ENCODE data around the gene TRAK2.

TRAK2 gene

DNA sequence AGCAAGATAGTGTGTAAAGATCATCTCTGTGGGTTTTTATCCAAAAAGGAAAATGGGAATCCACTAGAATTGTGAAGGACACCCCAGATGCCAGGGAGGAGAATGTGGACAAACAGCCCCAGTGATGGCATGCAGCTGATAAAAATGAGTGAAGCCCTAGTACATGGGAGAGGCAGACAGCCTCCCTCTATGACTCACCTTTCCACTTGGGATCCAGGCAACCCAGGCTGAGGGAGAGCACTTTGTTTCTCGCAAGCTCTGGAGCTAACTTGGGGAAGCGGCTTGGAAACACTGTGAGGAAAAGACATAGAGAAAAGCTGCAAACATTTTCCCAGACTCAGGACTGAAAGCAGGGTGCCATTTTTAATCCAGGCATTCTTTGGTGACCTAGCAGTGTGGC lies 88.9 kb downstream of the TRAK2 start:
- DNase-seq (ENCODE audit: low read depth): peak; percentile 28

DNA sequence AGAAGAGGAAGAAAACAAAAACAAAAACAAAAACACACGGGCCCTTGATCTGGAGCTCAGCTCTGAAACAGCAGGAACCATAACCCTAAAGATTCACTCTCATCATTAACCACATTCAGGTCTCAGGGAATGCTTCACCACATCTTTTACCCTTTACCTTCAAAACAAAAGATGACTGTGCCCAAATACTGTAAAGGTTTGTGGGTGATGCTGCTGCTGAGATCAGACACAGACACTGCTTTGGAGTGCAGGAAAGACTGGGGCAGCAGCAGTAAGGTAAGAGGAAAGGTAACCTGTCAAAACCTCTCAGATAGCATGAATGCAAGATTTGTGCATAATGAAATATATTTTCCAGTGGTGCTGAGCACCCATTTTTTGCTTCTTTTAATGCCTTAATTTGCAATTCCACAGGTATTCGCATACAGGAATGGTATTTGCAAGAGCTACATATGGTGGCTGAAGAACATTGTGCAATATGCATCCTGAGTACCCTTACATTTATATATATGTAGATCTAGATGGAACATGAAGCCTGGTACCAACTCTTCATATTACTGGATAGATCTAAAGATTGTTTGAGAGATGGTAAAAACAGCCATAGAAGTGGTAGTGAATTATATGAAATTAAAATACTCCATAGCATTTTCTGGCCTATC lies 90.1 kb downstream of the TRAK2 start:
- DNase-seq (ENCODE audit: low read depth): no peak

DNA sequence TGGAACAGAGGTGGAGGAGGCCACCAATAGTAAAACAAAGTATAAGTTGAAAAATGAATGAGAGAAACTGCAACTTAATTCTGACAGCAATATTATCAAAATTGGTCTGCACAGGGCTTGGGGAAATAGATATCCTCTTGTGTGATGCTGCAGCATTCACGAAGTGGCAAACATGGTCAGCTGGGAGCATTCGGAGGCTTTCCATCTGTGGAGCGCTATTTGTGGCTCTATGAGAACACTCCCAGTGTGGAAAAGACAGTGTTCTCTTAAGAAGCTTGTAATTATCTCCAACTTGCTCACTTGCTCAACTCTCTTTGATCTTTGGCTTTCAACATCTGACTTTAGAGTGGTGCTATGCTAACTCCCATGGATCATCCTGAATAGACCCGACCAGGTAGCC lies 91.0 kb downstream of the TRAK2 start:
- no peak for DNase-seq (ENCODE audit: low read depth)

DNA sequence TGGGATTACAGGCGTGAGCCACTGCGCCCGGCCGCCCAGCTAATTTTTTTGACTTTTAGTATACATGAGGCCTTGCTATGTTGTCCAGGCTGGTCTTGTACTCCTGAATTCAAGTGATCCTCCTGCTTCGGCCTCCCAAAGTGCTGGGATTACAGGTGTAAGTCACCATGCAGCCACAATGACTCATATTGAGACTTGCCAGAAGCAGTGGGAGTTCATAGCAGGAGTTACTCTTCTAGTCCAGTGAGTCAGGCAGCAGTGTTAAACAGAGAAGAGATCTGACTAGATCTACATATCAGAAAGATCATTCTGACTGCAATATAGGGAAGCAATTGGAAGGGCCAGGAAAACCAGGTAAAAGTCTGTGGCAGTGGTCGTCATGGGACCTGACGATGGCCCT lies 92.6 kb downstream of the TRAK2 start:
- peak; percentile 88 for DNase-seq (ENCODE audit: low read depth)

DNA sequence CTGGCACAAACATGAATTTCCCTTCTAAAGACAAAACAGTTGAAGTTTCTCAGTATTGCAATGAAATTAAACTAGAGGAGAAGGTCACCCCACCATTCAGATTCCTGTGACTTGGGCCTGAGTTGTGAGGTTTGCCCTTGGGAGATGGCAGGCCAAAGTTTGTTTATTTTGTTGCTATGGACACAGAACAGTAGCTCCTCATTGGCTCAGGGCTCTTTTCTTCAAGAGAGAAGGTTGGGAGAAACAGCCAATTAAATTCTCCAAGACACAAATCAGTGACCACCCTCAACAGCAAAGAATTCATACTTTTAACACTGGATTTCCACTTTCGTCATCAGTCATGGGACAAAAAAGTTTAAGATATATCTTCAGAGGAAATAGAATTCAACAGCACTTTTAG lies 94.0 kb downstream of the TRAK2 start, which contains the start of gene FLACC1:
TSS of gene FLACC1 (minus strand) at position 125 of the 400 bp plus-strand sequence. CDS start 5,941 bp downstream, outside the sequence.
- DNase-seq (ENCODE audit: low read depth): peak; percentile 84

DNA sequence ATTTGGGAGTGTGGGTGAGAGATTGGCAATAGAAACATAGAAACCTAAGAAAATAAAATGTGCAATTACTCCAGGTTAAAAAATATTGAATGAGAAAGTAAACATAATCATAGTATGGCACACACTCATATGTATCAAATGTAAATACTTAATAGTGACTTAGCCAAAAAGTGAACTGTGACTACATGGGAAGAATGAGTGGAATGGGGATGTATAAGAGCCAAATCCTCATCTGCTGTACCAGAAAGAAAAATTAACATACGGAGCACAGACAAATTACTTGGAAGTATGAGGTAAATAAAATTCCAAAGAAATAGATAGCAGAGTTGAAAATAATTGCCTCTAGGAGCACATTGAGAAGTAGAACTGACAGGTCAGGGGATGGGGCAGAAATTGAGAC lies 98.1 kb downstream of the TRAK2 start:
- DNase-seq (ENCODE audit: low read depth): no peak

DNA sequence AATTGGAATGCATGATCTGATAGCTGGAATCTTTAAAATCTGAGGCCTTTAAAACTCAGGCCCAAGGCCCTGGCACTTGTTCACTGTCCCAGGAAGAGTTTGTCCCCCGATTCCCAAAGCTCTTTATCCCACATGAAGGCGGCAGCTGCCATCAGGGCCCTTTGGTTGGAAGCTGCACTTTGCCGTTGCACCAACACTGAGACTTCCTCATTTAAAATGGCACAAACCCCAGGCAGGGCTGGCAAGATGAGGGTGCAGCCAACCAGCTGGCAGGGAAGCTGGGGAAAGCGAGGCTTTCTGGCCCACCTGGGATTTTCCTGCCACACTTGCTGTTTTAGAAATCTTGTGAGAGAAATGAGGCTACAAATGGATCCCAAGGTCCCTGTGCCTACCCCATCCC lies 100.4 kb downstream of the TRAK2 start:
- DNase-seq (ENCODE audit: low read depth): no peak

DNA sequence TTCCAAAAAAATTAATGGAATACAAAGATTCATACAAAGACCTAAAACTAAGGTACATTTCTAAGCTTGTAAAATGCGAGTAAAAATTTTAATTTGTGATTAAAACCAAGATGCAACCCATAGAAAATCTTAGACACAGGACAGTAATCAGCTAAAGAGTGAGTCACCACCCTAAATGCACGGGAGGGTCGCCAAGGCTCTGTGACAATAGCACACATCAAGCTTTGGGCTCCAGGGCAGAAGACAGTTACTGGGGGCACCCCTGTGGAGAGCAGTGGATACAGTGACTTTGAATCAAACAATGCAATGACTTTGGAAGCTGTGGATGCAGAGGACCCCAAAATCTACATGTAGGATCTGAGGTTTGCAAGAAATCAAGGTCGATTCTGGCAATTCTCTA lies 101.7 kb downstream of the TRAK2 start:
- no peak for DNase-seq (ENCODE audit: low read depth)

DNA sequence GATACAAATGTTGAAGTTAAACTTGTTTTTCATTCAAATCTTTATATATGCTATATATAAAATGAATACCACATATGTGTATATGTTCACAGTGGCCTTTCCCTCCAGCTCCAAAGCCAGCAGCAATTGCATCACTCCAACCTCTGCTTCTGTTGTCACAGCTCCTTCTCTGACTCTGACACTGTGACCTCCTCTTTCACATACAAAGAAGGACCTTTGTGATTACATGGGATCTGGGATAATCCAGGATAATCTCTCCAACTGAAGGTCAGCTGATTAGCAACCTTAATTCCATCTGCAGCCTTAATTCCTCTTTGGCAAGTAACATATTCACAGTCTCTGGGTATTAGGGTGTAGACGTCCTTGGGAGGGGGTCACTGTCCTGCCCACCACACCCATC lies 102.5 kb downstream of the TRAK2 start:
- no peak for DNase-seq (ENCODE audit: low read depth)

DNA sequence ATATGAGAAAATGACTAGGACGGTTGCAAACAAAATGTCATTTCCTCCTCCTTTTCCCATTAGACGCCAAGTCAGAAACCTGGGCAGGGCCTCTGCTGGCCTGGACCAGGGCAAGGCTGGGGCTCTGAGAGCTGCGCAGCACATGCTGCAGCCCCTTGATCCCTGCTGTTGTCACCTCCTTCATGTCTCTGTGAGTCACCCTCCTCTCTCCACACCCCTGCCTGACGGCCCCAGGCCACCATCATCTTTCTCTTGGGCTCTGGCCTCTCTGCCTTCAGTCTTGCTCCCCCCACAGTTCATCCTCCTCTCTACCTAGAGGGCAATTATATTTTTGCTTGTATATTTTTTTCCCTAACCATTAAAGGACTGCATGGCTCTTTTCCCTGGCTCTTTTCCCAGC lies 104.1 kb downstream of the TRAK2 start:
- DNase-seq (ENCODE audit: low read depth): no peak

DNA sequence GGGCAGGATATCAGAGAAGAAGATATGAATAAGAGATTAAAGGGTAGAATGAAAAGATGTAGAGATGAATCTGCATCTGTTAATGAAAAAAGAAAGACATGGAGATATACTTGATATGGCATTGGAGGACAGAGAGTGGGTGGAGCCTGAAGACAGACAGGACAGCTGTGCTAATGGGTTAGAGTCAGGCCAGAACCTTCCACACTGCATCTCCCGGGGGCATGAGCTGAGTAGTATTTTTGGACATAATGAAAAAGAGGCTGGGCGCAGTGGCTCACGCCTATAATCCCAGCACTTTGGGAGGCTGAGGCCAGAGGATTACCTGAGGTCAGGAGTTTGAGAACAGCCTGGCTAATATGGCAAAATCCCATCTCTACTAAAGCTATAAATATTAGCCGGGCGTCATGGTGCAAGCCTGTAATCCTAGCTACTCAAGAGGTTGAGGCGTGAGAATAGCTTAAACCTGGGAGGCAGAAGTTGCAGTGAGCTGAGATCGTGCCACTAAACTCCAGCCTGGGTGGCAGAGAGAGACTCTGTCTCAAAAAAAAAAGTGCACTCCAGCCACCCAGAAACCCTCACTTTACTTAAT lies 105.5 kb downstream of the TRAK2 start:
- DNase-seq (ENCODE audit: low read depth): no peak

DNA sequence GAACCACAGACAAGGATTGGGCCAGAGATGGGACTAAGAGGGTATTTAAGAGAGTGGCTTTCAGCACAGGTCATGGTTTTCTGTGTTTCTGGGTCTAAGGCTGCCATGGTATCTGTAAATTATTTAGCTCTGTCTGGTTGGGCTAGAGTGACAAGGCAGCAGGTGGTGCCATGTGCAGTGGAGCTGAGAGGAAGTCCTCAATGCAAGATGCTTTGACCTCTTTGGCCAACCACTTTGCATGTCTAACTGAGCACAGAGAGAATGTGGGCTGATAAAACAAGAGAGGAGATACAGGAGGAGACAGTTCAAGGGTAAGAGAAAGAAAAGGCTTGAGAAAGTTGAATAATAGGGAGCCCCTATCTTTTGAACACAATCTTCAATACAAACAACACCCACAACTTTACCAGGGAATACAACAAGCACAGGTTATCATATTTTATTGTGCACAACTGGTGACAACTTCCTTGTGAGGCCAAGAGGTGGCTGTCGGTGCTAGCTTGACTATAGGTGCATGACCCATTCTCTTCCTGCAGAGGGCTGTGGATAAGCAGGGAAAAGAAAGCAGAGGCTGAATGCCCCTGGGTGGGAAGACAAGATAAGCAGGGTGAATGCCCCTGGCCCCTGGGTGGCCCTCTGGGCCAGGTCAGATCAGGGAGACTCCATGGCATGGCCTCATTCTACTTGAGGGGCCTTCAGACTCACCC lies 106.4 kb downstream of the TRAK2 start:
- no peak for DNase-seq (ENCODE audit: low read depth)

DNA sequence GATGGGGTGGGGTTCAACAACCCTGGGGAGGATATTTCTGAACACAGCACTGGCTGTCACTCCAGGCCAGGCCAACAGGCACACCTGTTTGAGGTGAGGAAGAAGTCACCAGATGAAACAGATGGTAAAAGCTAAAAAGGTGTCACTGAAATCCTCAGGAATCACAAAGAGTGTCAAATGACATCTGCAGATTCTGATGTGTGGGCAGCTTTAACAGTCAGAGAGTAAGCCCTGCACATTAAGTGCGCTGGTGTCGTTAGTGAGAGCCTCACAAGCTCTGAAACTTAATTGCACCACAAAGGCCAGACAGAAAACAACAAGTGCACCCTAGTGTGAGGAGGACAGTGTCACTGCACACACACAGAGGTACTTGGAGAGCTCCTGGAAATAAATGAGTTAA lies 107.7 kb downstream of the TRAK2 start:
- no peak for DNase-seq (ENCODE audit: low read depth)

DNA sequence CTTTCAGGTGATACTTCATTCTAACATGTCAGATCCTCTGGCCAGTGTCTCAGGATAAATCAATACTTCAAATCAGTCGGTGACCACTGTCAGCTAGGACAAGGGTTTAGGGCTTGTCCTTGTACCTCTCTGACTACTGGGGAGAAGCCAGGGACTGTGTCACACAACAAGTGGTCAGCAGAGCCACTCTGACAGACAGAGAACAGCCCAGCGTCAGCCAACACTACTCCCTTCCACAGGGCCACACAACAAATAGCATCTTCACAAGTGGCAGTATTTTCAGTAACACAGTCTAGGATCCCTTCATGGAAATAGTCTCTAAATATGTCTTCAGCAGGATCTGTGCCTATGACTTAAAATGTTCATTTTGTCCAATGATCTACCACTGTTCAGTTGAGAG lies 108.3 kb downstream of the TRAK2 start:
- no peak for DNase-seq (ENCODE audit: low read depth)

DNA sequence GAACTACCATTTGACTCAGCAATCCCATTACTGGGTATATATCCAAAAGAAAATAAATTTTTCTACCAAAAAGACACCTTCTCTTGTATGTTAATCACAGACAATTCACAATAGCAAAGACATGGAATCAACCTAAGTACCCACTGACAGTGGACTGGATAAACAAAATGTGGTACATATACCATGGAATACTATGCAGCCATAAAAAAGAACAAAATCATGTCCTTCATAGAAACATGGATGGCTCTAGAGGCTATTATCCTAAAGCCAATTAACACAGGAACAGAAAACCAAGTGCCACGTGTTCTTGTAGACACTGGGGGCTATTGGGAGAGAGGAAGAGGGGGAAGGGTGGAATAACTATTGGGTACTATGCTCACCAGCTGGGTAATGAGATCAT lies 121.8 kb downstream of the TRAK2 start:
- no peak for DNase-seq (ENCODE audit: low read depth)

DNA sequence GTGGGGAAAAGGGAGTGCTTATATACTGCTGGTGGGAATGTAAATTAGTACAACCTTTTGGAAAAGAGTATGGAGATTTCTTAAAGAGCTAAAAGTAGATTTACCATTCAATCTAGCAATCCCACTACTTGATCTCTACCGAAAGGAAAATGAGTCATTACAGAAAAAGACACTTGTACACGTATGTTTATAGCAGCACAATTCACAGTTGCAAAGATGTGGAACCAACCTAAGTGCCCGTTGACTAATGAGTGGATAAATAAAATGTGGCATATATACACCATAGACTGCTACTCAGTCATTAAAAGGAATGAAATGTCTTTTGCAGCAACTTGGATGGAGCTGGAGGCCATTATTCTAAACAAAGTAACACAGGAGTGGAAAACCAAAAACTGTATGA lies 123.6 kb downstream of the TRAK2 start:
- no peak for DNase-seq (ENCODE audit: low read depth)

Data from iris pigment epithelial cell (primary cell).